GM19372 (cell line): ENCODE data around the gene ADRM1.
A peak's percentile ranks its signal among the peaks of the same experiment; 100 is the strongest.

Experiments used
- ATAC-seq: cut with Tn5 transposase; IDR thresholded peaks from one replicate; pipeline ENCODE4 v1.9.1; 2021; ENCODE audit warnings: mild to moderate bottlenecking, low read depth, moderate library complexity; ENCODE audit not compliant: unreplicated experiment

Gene ADRM1

GRCh38 chr20:62302341-62303061 lies at the start of gene ADRM1:
Gene ADRM1, plus strand, starts transcription at chr20:62302997. Its CDS starts 572 bp downstream, at chr20:62303569.
- ATAC-seq: peak; percentile 84

GRCh38 chr20:62253398-62253797 lies 49.4 kb upstream of the ADRM1 start:
- no peak for ATAC-seq

- no peak for ATAC-seq
Measured at GRCh38 chr20:62254021-62254724, 48.6 kb upstream of the ADRM1 start.

- no peak for ATAC-seq
Measured at GRCh38 chr20:62255976-62256375, 46.8 kb upstream of the ADRM1 start.

GRCh38 chr20:62258499-62259293 lies 44.1 kb upstream of the ADRM1 start:
- no peak for ATAC-seq

GRCh38 chr20:62259294-62259565 lies 43.6 kb upstream of the ADRM1 start:
- ATAC-seq: no peak

GRCh38 chr20:62262064-62262463 lies 40.7 kb upstream of the ADRM1 start:
- no peak for ATAC-seq

GRCh38 chr20:62263396-62263795 lies 39.4 kb upstream of the ADRM1 start:
- no peak for ATAC-seq

- ATAC-seq: no peak
Measured at GRCh38 chr20:62265365-62265764, 37.4 kb upstream of the ADRM1 start.

GRCh38 chr20:62266340-62266739 lies 36.5 kb upstream of the ADRM1 start:
- ATAC-seq: no peak

- no peak for ATAC-seq
Measured at GRCh38 chr20:62266851-62267250, 35.9 kb upstream of the ADRM1 start.

- no peak for ATAC-seq
Measured at GRCh38 chr20:62267543-62267942, 35.3 kb upstream of the ADRM1 start.

- no peak for ATAC-seq
Measured at GRCh38 chr20:62268228-62268900, 34.4 kb upstream of the ADRM1 start.

- ATAC-seq: no peak
Measured at GRCh38 chr20:62269378-62269777, 33.4 kb upstream of the ADRM1 start.

- no peak for ATAC-seq
Measured at GRCh38 chr20:62269871-62270270, 32.9 kb upstream of the ADRM1 start.

GRCh38 chr20:62272200-62272599 lies 30.6 kb upstream of the ADRM1 start:
- ATAC-seq: no peak

GRCh38 chr20:62273416-62273815 lies 29.4 kb upstream of the ADRM1 start:
- ATAC-seq: no peak

GRCh38 chr20:62274332-62274950 lies 28.4 kb upstream of the ADRM1 start:
- no peak for ATAC-seq

- no peak for ATAC-seq
Measured at GRCh38 chr20:62275219-62275618, 27.6 kb upstream of the ADRM1 start.

GRCh38 chr20:62276439-62276838 lies 26.4 kb upstream of the ADRM1 start:
- no peak for ATAC-seq

- no peak for ATAC-seq
Measured at GRCh38 chr20:62277253-62277652, 25.5 kb upstream of the ADRM1 start.
